ENCODE measurements around the gene SRRM2. TPM values are rescaled to one million over a fixed set of nuclear protein-coding genes. Genes with fewer than 3 reads are reported as not detected.
A peak's percentile ranks its signal among the peaks of the same experiment; 100 is the strongest.

The SRRM2 gene
- total and polyA plus RNA-seq, 9 of the 15 experiments (the other 6 are each of a cell fraction or from before 2014, with no cell fraction given): 26.7 to 563 (median 81.1) TPM

GRCh38 chr16:2777231-2777902 is 24.9 kb downstream of the SRRM2 start, which contains the start of gene ELOB (continued):
- TF ChIP-seq JUND (IDR thresholded peaks at IDR 0.05; ENCODE audit: borderline replicate concordance, low read depth, low read length) (0 out of 2 replicates have a peak, but pooled peaks have one; percentile 6), JUND (tag; IDR thresholded peaks at IDR 0.05; ENCODE audit: borderline replicate concordance, low read depth, low read length) (no peak), CSDE1 (IDR thresholded peaks at IDR 0.05) (peak in 1 of 2 experiments; percentile 85; a peak in 1 of 4 replicates), FOXA3 (CRISPR knock-in tag; conservative IDR thresholded peaks at IDR 0.05 in 1 of 2, IDR thresholded peaks at IDR 0.05 in 1 of 2) (no peak), NFE2 (IDR thresholded peaks at IDR 0.05; ENCODE audit: low read depth) (no peak), NFYB (IDR thresholded peaks at IDR 0.05; ENCODE audit: extremely low read depth, insufficient read length) (no peak), SIN3B (IDR thresholded peaks at IDR 0.05; ENCODE audit: low read depth) (peak; percentile 72), ZNF407 (IDR thresholded peaks at IDR 0.05; ENCODE audit: low read depth) (no peak), ASH1L (IDR thresholded peaks at IDR 0.05; ENCODE audit: borderline replicate concordance, low read depth, partially characterized antibody) (no peak), KDM1A (IDR thresholded peaks at IDR 0.05) (no peak), RFX5 (IDR thresholded peaks at IDR 0.05; ENCODE audit: low read depth, low read length) (no peak), FOXP1 (CRISPR knock-in tag; IDR thresholded peaks at IDR 0.05) (no peak), ZNF445 (CRISPR knock-in tag; IDR thresholded peaks at IDR 0.05; ENCODE audit: low read depth) (0 out of 2 replicates have a peak, but pooled peaks have one; percentile 60), OTX1 (CRISPR knock-in tag; IDR thresholded peaks at IDR 0.05) (peak; percentile 89), ZFP30 (CRISPR knock-in tag; IDR thresholded peaks at IDR 0.05; ENCODE audit: borderline replicate concordance) (no peak), ZNF280B (CRISPR knock-in tag; IDR thresholded peaks at IDR 0.05) (no peak), LEF1 (IDR thresholded peaks at IDR 0.05) (no peak), SRSF1 (IDR thresholded peaks at IDR 0.05; ENCODE audit: low read depth, low read length) (no peak), RFX7 (CRISPR knock-in tag; IDR thresholded peaks at IDR 0.05) (no peak), MIER1 (IDR thresholded peaks at IDR 0.05; ENCODE audit: low read depth) (no peak)
